AG04450 (cell line): ENCODE results near the gene LAMP2. TPM values are rescaled to one million over a fixed set of nuclear protein-coding genes. Genes with fewer than 3 reads are reported as not detected.

Source experiments
- CTCF ChIA-PET: fragments of 300-600, 350-600 bp; formaldehyde crosslinking; extraction: SDS; loops from one replicate; lab custom pipeline; 2022; ENCODE audit warnings: antibody characterized with exemption, inconsistent platforms; lab: Charles Lee
- POLR2A ChIA-PET: fragments of 350-600 bp; formaldehyde crosslinking; extraction: SDS; loops from one replicate; lab custom pipeline; 2021; ENCODE audit warnings: antibody characterized with exemption, inconsistent platforms; lab: Yijun Ruan, JAX
- DNase-seq: peaks from one replicate; pipeline ENCODE4 v3.0.0-alpha.2; 2011; ENCODE audit warnings: low read depth, low spot score
- H3K27ac ChIP-seq: one replicate; pipeline ENCODE4 v1.5.1; 2012; ENCODE audit warnings: low read depth, low read length, control low read depth
- H3K27me3 ChIP-seq: one replicate; pipeline ENCODE4 v1.6.0; 2012; ENCODE audit warnings: low read length; ENCODE audit not compliant: control insufficient read depth, insufficient read depth
- H3K4me3 ChIP-seq: 2 replicates; pipeline ENCODE4 v1.5.1; 2011; ENCODE audit warnings: mild to moderate bottlenecking, low read depth, low read length, control low read depth
- H3K9me3 ChIP-seq: 2 replicates; pipeline ENCODE4 v1.5.1; 2012; ENCODE audit warnings: low read length; ENCODE audit not compliant: control insufficient read depth, insufficient read depth
- CTCF ChIP-seq: IDR thresholded peaks from 2 replicates; pipeline ENCODE4 v1.5.1; 2011; ENCODE audit warnings: low read depth, low read length, control low read depth, inconsistent platforms
- polyA plus RNA-seq: library from polyadenylated mRNA; depleted of rRNA; stranded (reverse); fragments of >200 nt; gene quantifications from 2 replicates; pipeline ENCODE4 v1.2.3, GENCODE V29; 2011

The LAMP2 gene
- polyA plus RNA-seq, 1 experiment: 155 TPM

GRCh38 chrX:120450163-120450562 is 18.9 kb downstream of the LAMP2 start:
- ChIA-PET POLR2A (no interaction called here), CTCF (interaction anchor here (1.1 to 1.4 kb wide), 4 partner anchors 13 to 36 kb away, joined by 3 to 4 read pairs (median 3); no protein-coding TSS in a partner anchor)
- no peak overlapping the region for H3K27ac ChIP-seq
- H3K27me3 ChIP-seq: no peaks in the 10 kb centered on the region
- TF ChIP-seq CTCF: 0 out of 2 replicates have a peak, but pooled peaks have one; percentile 9
- H3K4me3 ChIP-seq: no peak overlapping the region
- no peak for DNase-seq
- no peaks in the 10 kb centered on the region for H3K9me3 ChIP-seq

GRCh38 chrX:120446498-120446897 is 22.6 kb downstream of the LAMP2 start:
- no peak overlapping the region for H3K4me3 ChIP-seq
- POLR2A ChIA-PET: no interaction called here
- H3K27me3 ChIP-seq: no peaks in the 10 kb centered on the region
- H3K27ac ChIP-seq: no peak overlapping the region
- H3K9me3 ChIP-seq: no peaks in the 10 kb centered on the region
- CTCF ChIA-PET: no interaction called here
- DNase-seq: no peak
- TF ChIP-seq CTCF: no peak

- Histone ChIP-seq H3K27me3 (no peaks in the 10 kb centered on the region), H3K4me3 (no peak overlapping the region), H3K9me3 (no peaks in the 10 kb centered on the region), H3K27ac (no peak overlapping the region)
- TF ChIP-seq CTCF: no peak
- ChIA-PET POLR2A (no interaction called here), CTCF (interaction anchor here (0.5 to 2.6 kb wide), 2 partner anchors 13 to 25 kb away, joined by 3 to 12 read pairs; no protein-coding TSS in a partner anchor)
- no peak for DNase-seq
These were observed 29.2 kb downstream of the LAMP2 start for GRCh38 chrX:120439921-120440320.

DNA sequence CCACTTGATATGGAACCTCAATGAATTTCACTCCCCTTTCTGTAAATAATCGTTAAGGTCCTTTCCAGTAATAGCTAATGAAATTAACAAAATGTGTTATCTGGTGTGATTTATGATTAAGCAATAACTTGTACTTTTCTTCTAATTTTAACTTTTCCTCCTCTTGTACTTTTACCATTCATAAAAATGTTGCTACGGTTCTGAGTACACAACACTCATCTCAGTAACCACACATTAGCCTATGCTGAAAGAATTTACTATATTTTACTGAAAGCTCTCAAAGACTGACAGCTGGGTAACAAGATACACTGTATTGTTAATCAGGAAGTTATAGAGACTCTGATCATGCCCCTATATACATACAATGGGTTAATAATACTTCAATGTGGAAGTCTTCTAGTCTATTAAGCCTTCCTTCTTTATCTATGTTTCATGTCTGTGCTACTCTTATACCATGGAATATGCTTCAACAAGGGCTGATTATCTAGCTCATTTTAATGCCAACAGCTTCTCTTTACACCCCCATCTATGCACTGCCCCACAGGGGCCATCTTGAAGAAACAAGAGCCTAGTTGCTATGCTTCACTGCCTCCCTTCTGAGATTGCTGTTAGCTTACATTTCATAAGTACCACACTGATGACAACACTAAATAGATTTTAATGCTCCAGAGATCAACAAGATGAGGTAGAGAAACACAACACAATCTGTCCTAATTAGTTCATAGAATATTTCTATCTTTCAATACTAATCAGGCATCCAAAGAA is 39.1 kb downstream of the LAMP2 start:
- no peak for DNase-seq
- TF ChIP-seq CTCF: no peak
- no peak overlapping the region for H3K27ac ChIP-seq
- ChIA-PET POLR2A (no interaction called here), CTCF (no interaction called here)
- no peaks in the 10 kb centered on the region for H3K27me3 ChIP-seq
- H3K4me3 ChIP-seq: no peak overlapping the region
- no peaks in the 10 kb centered on the region for H3K9me3 ChIP-seq

DNA sequence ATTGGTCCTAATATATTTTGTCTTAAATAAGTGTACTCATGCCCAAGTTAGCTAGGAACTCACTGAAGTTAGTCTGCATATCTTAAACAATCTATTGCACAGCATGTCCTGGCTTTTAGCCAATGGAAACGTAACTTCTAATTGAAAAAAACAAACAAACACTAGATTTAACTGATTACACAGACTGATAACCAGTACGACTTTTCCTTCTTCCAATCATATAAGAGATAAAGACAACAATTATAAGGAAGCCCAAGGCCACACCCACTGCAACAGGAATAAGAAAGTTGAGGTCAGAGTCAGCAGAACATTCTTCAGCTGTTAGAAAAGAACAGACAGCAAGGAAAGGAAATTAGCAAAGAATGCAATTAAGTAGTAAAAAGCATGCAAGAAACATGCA is 40.8 kb downstream of the LAMP2 start:
- Histone ChIP-seq H3K27ac (no peak overlapping the region), H3K9me3 (no peaks in the 10 kb centered on the region), H3K27me3 (no peaks in the 10 kb centered on the region), H3K4me3 (no peak overlapping the region)
- no peak for TF ChIP-seq CTCF
- ChIA-PET CTCF (interaction anchor here (1.1 kb wide), 1 partner anchor 24 kb away, joined by 7 read pairs; no protein-coding TSS in a partner anchor), POLR2A (no interaction called here)
- DNase-seq: no peak
